SJCRH30 (cell line): ENCODE data around the gene SCNN1A. TPM values are rescaled to one million over a fixed set of nuclear protein-coding genes. Genes with fewer than 3 reads are reported as not detected.
"Not testable (repeated sequence)": the region's sequence is repeated elsewhere in the genome, so short reads cannot be mapped to it uniquely, and the experiment has no call there.

Source experiments
- DNase-seq, 2 experiments: peaks; one replicate each; pipeline ENCODE4 v3.0.0-alpha.2; 2015 to 2020
- H3K27ac ChIP-seq: fragments of 250-450 bp; sonication (Bioruptor Pico); 2 replicates; pipeline ENCODE4 v1.5.1; 2020; ENCODE audit warnings: mild to moderate bottlenecking, moderate library complexity
- H3K27me3 ChIP-seq: fragments of 250-450 bp; sonication (Bioruptor Pico); 2 replicates; pipeline ENCODE4 v1.5.1; 2020; ENCODE audit warnings: mild to moderate bottlenecking, moderate library complexity
- H3K36me3 ChIP-seq: fragments of 250-450 bp; sonication (Bioruptor Pico); 2 replicates; pipeline ENCODE4 v1.5.1; 2020; ENCODE audit warnings: mild to moderate bottlenecking, moderate library complexity
- H3K4me1 ChIP-seq: fragments of 250-450 bp; sonication (Bioruptor Pico); 2 replicates; pipeline ENCODE4 v1.5.1; 2020; ENCODE audit warnings: mild to moderate bottlenecking, moderate library complexity
- H3K4me3 ChIP-seq: fragments of 250-450 bp; sonication (Bioruptor Pico); 2 replicates; pipeline ENCODE4 v1.5.1; 2020; ENCODE audit warnings: mild to moderate bottlenecking, moderate library complexity
- H3K9me3 ChIP-seq: fragments of 250-450 bp; sonication (Bioruptor Pico); replicated peaks from 2 replicates; pipeline ENCODE4 v1.5.1; 2020; ENCODE audit warnings: mild to moderate bottlenecking, moderate library complexity
- total RNA-seq: library from RNA; depleted of rRNA; stranded (reverse); fragments of >200 nt; shearing (Covaris generic); gene quantifications from 2 replicates; pipeline ENCODE4 v1.2.3, GENCODE V29; 2014

The SCNN1A gene
- total RNA-seq, 1 experiment from 2014 or later: not detected

DNA sequence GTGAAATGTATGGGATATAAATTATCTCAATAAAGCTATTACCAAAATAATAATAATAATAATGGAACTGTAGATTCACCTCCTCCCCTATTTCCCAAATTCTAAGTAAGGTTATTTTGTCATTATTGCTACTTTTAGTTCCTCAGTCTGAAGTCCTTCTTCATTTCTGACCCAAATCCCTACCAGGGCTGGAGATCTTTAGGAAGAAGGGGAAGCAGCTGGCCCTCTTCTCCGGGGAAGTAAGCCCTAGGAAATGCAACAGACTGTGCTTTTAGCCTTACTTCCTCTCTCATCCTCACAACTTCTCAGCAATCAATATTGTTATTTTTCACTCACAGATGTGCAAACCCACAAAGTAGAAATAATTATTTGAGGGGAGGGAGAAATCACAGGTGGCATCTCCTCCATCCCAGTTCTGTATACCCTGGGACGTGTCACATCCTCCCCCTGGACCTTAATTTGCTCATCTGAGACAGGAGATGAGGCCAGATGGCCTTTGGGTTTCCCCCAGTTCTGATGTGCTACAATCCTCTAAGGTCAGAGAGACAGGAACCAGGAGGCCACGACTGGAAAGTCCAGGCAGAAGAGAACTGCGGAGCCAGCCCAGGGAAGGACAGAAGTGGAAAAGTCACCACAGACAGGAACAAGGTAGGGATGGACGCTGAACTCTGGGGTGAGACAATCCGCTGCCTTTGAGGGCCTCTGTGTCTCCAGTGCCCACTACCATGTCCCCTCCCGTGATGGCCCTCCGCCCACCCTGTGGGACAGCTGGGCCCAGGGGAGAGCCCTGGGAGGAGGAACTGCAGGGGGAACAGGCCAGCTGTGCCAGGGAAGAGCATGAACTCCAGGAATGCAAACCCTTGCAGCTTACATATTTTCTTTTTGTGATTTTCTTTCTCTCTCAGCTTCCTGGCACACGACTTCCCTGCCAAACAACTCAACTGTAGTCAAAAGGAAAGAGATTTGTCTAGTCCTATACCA is 22.9 kb downstream of the SCNN1A start:
- no peaks in the 10 kb centered on the region for H3K36me3 ChIP-seq
- no peaks in the 10 kb centered on the region for H3K27me3 ChIP-seq
- H3K9me3 ChIP-seq: no peaks in the 10 kb centered on the region
- no peak overlapping the region for H3K4me3 ChIP-seq
- peaks cover 4% of the 10 kb centered on the region; the same call in 1 of the 2 replicates for H3K4me1 ChIP-seq
- DNase-seq: no peak
- no peak overlapping the region for H3K27ac ChIP-seq

DNA sequence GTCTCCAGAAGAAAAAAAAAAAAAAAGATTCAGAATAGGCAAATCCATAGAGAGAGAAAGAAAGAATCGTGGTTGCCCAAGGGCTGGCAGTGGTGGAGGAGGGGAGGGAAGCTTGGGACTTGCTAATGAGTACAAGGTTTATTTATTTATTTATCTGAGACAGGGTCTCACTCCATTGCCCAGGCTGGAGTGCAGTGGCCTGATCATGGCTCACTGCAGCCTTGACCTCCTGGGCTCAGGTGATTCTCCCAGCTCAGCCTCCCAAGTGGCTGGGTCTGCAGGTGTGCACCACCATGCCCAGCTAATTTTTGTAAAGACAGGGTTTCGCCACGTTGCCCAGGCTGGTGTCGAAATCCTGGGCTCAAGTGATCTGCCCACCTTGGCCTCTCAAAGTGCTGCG is 23.7 kb downstream of the SCNN1A start:
- H3K27me3 ChIP-seq: no peaks in the 10 kb centered on the region
- no peak overlapping the region for H3K4me3 ChIP-seq
- H3K4me1 ChIP-seq: peaks cover 4% of the 10 kb centered on the region; the same call in 1 of the 2 replicates
- no peaks in the 10 kb centered on the region for H3K9me3 ChIP-seq
- DNase-seq: no peak
- H3K36me3 ChIP-seq: no peaks in the 10 kb centered on the region
- H3K27ac ChIP-seq: no peak overlapping the region

DNA sequence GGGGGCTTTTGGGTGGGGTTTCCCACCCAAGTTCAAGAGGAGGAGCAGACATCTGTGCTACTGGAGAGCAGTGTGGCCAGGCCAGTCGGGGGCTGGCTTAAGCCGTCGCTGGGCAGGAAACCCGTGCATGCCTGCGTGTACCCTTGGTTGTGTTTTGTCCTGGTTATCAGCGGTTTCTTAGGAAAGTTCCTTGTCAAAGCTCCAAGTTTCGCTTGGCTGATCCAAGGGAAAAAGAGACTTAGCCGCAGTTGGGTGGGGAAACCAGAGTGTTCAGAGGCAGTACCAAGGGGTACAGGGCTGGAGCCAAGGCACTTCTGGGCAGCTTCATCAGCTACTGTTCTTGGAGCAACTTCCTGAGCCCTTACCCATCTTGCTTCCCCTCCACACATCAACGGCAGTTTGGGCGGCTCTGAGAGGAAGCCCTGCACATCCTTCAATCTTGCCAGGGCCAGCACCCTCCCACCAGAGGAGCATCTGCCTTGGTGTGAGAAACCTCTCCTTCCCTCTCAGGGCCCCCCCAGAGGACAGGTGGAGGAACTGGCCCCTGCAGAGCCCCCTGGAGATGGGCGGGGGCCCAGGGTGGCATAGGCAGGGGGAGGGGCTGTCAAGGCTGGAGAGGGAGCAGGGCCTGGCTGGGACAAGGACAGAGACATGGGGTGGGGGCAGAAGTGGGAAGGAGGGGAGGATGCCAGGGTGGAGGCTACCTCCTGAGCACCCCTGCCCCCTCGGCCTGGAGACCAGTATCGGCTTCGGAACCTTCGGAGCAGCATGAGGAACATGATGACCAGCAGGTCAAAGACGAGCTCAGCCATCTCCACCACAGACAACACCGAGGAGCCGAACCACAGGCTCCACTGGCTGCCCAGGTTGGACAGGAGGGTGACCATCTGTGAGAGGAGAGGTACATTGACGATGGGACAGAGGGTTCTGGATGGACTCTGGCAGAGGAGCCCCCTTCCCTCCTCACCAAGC is 27.7 kb downstream of the SCNN1A start:
- Histone ChIP-seq H3K27me3 (no peaks in the 10 kb centered on the region), H3K9me3 (no peaks in the 10 kb centered on the region), H3K4me1 (peaks cover 11% of the 10 kb centered on the region), H3K27ac (no peak overlapping the region), H3K36me3 (no peaks in the 10 kb centered on the region), H3K4me3 (no peak overlapping the region)
- no peak for DNase-seq

DNA sequence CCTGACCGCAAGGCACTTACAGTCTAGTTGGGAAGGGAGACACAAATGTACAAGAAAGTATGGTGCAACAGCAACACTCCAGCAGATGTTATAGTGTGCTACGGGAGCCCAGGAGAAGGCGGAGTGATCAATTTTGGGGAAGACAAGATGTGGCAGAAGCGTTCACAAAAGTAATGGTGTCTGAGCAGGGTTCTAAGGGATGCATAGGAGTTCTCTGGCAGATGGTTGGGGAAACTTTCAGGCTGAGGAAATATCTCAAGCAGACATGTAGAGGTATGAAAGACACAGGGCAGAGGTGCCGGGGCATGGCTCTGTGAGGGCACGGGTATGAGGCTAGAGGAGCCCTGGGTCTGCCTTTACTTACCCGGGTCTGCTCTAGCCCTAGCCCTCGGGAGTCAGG is 28.4 kb downstream of the SCNN1A start:
- Histone ChIP-seq H3K36me3 (no peaks in the 10 kb centered on the region), H3K27me3 (no peaks in the 10 kb centered on the region), H3K9me3 (no peaks in the 10 kb centered on the region), H3K27ac (no peak overlapping the region), H3K4me1 (peaks cover 9% of the 10 kb centered on the region), H3K4me3 (no peak overlapping the region)
- no peak for DNase-seq

DNA sequence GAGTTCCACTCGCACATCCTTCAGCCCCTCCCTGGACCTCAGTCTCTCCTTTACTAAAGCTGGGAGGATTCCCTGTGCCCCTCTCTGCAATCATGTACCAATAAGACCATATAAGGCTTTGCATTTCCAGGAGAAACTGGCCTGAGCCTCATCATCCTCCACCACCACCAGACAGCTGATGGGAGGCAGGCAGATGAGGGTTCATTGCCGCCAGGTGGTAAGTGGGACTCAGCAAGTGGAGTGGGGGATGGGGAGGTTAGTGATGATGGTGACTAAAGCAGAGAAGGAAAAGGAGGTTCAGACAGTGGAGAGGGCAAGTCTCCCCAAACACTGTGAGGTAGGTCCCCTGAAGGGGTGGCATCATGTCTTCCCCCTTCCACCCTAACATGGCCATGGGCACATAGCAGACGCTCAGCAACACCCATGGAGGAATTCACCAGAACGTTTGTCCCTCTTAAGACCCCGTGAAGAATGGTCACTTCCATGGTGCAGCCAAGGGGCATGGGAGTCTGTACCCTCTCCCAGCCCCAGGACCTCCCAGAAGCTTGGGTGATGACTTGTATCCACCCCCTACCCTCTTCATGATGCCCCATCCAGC is 29.0 kb downstream of the SCNN1A start:
- Histone ChIP-seq H3K27ac (no peak overlapping the region), H3K27me3 (no peaks in the 10 kb centered on the region), H3K36me3 (no peaks in the 10 kb centered on the region), H3K4me3 (no peak overlapping the region), H3K9me3 (no peaks in the 10 kb centered on the region), H3K4me1 (peaks cover 9% of the 10 kb centered on the region)
- no peak for DNase-seq

DNA sequence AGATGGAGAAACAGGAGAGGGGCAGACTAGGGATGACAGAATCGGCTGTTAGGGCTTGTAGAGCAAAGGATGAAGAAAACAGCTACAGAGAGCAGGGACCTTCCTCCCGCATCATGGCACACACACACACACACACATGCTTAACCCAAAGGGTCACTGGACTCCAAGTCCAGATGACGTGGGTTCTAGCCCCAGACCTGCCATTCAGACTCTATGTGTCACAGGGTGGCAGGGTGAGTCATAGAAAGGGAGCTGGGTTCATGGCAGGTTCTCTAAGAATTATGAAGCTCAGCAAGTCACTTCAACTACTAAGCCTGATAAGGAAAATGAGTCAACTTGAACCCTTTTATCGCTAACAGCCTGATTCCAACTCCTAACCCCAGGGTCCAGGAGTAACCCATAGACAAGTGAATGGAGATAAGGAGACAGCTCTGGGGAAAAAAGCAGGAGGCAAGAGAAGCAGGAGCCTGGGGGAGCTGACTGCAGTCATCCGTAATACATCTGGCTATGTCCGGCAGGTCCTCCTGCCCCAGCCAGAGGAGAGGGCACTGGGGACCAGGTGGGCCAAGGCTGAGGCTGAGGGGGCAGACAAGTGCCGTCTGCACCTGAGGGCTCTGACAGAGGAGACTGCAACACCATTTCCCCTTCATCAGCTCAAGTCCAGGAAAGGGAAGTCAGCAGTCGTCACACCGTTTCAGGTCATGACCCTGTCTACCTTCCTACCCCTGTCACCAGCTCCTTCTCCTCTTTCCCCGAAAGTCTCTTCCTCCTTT is 29.9 kb downstream of the SCNN1A start:
- no peak overlapping the region for H3K27ac ChIP-seq
- H3K4me3 ChIP-seq: no peak overlapping the region

DNA sequence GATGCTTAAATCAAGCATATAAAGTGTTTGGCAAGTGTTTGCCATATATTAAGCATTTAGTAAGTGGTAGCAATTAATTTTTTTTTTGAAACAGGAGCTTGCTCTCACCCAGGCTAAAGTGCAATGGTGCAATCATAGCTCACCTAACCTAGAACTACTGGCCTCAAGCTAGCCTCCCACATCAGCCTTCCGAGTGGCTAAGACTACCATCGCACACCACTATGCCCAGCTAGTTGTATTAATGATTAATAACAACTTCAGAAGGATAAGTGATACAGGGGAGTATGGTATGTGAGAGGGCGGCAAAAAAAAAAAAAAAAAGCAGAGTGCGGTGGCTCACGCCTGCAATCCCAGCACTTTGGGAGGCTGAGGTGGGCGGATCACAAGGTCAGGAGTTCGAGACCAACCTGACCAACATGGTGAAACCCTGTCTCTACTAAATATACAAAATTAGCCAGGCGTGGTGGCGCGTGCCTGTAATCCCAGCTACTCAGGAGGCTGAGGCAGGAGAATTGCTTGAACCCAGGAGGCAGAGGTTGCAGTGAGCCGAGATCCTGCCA is 31.2 kb downstream of the SCNN1A start:
- not testable (repeated sequence) for H3K27me3 ChIP-seq, H3K9me3 ChIP-seq, DNase-seq, H3K4me1 ChIP-seq, H3K4me3 ChIP-seq, H3K36me3 ChIP-seq, H3K27ac ChIP-seq

More for the DNA sequence above, 29.9 kb downstream of the SCNN1A start:
- no peak for DNase-seq
- Histone ChIP-seq H3K9me3 (no peaks in the 10 kb centered on the region), H3K4me1 (peaks cover 9% of the 10 kb centered on the region), H3K36me3 (no peaks in the 10 kb centered on the region), H3K27me3 (no peaks in the 10 kb centered on the region)

DNA sequence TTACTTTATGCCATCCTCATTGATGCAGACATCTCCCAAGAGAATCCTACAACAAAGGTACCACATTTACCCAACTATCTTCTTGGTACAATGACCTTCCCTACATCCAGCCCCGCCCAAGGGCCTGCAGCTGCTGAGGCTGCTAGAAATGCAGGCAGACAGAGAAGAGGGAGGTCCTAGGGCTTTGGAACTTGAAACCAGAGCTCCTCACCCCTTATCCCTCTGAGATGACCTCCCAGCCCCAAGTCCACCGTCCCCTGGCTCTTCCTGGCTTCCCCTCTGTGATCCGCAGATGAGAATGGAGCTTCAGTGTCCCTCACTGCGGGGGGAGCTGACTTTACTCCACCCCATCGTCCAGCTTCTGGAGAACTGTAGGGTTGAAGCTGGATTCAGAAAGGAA is 31.8 kb downstream of the SCNN1A start:
- peak; percentile 46 to 62 for DNase-seq
- Histone ChIP-seq H3K9me3 (no peaks in the 10 kb centered on the region), H3K27me3 (no peaks in the 10 kb centered on the region), H3K4me3 (no peak overlapping the region), H3K27ac (no peak overlapping the region), H3K36me3 (no peaks in the 10 kb centered on the region), H3K4me1 (peaks cover 9% of the 10 kb centered on the region)

DNA sequence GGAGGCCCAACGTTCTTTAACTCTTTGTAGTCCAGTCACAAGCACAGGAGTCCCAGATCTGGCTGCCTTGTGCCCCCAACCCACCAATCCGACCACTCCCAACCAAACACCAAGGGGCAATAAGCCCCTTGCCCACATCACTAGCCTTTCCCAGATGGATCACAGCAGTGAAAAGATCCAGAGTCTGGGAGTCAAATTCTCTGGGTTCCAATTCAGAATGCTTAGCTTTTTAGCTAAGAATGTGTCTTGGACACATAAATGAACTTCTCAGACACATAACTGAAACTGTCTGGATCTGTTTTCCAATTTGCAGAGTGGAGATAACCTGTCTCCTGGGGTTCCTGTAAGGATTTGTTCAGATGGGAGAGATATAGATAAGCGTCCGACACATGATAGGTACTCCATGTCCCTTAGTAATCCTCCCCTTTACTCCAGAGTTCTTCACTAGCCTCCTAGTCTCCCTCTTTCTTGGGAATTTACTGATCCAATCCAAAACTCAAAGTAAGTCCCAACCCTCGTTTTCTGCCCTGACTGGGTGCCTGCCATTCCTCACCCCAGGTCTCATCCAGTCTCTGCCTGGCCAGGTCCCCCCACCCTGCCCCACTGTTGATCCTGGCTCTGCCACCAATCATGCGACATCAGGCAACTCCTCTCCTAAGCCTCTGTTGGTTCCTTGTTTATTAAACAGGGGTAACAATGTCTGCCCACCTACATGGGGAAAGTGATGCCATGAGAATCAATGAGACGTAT is 33.0 kb downstream of the SCNN1A start:
- peak overlapping the region; percentile 71 for H3K27ac ChIP-seq
- H3K4me3 ChIP-seq: peak overlapping the region; percentile 93
- H3K9me3 ChIP-seq: no peaks in the 10 kb centered on the region
- DNase-seq: no peak
- H3K27me3 ChIP-seq: no peaks in the 10 kb centered on the region
- H3K4me1 ChIP-seq: peaks cover 13% of the 10 kb centered on the region
- H3K36me3 ChIP-seq: no peaks in the 10 kb centered on the region

DNA sequence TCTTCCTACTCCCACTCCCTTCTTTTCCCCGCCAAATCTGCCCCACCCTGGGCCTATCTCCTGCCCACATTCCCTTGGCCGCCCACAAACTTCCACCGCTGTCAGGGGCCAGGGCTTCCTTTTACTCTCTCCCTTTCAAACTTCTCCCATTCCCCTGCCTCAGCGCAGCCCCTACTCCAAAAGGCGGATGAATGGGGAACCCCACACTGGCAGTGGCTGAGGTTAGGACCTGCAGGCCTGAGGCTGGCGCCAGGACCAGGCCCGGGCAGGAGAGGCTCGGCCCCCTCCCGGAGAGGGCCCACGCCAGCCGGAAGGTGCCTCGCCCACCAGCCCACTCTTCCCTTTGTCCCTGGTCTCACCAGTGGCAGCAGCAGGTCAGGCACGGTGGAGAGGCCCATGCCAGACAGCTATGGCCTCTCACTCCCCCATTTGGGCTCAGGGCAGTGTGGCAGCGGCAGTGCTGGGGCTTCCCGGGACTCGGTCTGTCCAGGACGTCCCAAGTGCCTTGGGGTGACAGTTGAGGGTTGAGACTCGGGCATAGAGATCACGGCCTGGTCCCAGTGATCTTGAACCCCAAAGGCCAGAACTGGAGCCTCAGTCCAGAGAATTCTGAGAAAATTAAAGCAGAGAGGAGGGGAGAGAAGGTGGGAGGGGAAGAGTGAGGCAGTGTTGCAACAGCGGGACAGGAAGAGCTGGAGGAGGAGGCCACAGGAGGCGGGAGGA is 33.8 kb downstream of the SCNN1A start, which contains the start of gene TNFRSF1A:
Gene TNFRSF1A, minus strand, starts transcription at position 660 of the 723 bp plus-strand sequence. Its CDS starts 262 bp downstream, at position 398.
- Histone ChIP-seq H3K27me3 (no peaks in the 10 kb centered on the region), H3K9me3 (no peaks in the 10 kb centered on the region), H3K36me3 (no peaks in the 10 kb centered on the region), H3K27ac (peak within 1 kb of the TSS; percentile 71), H3K4me1 (peaks cover 20% of the 10 kb centered on the region), H3K4me3 (peak within 1 kb of the TSS; percentile 93)
- peak; percentile 62 to 76 for DNase-seq

DNA sequence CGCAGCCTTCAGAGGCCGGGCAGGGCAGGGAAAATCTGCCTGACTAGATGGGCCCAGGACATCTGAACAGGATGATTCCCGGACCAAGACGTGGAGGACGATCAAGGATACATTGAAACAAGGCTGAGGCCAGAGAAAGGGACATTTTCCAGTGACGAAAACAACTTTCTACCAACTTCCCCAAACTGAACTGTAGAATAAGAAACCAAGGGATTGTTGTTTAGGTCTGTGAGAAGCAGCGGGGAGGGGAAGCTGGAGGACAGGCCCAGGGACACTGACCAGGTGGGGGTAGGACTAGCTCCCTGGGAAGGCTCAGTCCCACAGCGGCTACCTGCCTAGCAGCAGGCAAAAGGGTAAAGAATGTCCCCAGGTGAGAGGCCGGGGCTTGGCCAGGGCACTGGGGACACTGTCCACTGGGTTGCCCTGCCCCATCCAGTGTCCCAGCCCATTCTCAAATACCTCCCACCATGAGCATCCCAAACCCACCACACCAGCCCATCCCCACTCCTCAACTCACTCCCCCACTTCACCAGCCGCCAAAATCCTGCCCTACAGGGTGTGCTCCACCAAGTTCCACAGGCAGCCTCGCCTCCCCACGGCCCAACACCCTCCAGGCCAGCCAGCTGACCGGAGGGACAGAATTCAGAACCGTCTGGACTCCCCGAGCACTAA is 34.5 kb downstream of the SCNN1A start:
- peaks cover 20% of the 10 kb centered on the region for H3K4me1 ChIP-seq
- H3K36me3 ChIP-seq: no peaks in the 10 kb centered on the region
- no peaks in the 10 kb centered on the region for H3K27me3 ChIP-seq
- no peak for DNase-seq
- no peaks in the 10 kb centered on the region for H3K9me3 ChIP-seq
- peak overlapping the region; percentile 71 for H3K27ac ChIP-seq
- H3K4me3 ChIP-seq: peak overlapping the region; percentile 93

DNA sequence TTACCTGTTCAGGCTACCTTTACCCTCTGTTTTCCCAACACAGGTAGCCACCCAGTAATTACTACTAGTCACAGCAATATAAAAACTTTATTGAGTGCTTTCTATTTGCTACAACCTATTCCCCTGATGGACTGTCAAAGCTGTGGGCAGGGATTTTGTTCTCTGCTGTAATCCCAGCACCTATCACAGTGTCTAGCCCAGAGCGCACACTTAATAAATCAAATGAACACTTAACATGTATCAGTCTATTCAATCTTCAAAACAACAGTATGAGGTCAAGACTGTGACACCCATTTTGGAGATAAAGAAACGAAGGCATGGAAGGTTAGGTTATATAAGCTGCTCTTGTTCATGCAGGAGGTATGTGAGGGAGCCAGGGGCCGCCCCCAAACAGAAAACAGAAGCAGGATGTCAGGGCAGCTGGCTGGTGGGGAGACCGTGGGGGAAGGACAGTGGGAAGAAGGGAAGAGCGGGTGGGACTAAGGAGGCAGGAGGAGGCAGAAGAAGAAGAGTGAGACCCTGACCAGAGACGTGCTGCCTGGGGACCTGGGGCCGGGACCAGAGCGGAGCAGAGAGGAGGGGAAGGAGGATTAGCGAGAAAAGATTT is 35.2 kb downstream of the SCNN1A start:
- H3K27ac ChIP-seq: no peak overlapping the region; the same call in 1 of the 2 replicates
- H3K4me1 ChIP-seq: peaks cover 24% of the 10 kb centered on the region

More for the DNA sequence above, 35.2 kb downstream of the SCNN1A start:
- no peaks in the 10 kb centered on the region for H3K36me3 ChIP-seq
- H3K4me3 ChIP-seq: peak overlapping the region; percentile 93
- no peaks in the 10 kb centered on the region for H3K9me3 ChIP-seq
- DNase-seq: no peak
- H3K27me3 ChIP-seq: no peaks in the 10 kb centered on the region
